GM10266 (cell line): Measurements from ENCODE around the gene IFITM5.
"Not testable (repeated sequence)": the region's sequence is repeated elsewhere in the genome, so short reads cannot be mapped to it uniquely, and the experiment has no call there.

Source experiments
- DNase-seq: peaks from one replicate; pipeline ENCODE4 v3.0.0; 2012; ENCODE audit errors: extremely low spot score
- CTCF ChIP-seq: IDR thresholded peaks from 2 replicates; pipeline ENCODE4 v1.5.1; 2012; ENCODE audit warnings: mild to moderate bottlenecking, low read depth; ENCODE audit not compliant: control insufficient read depth, insufficient read depth; ENCODE audit errors: missing control alignments

Gene IFITM5

GRCh38 chr11:326592-326841 lies 27.2 kb upstream of the IFITM5 start:
- DNase-seq = no peak
- TF ChIP-seq CTCF = no peak

DNA sequence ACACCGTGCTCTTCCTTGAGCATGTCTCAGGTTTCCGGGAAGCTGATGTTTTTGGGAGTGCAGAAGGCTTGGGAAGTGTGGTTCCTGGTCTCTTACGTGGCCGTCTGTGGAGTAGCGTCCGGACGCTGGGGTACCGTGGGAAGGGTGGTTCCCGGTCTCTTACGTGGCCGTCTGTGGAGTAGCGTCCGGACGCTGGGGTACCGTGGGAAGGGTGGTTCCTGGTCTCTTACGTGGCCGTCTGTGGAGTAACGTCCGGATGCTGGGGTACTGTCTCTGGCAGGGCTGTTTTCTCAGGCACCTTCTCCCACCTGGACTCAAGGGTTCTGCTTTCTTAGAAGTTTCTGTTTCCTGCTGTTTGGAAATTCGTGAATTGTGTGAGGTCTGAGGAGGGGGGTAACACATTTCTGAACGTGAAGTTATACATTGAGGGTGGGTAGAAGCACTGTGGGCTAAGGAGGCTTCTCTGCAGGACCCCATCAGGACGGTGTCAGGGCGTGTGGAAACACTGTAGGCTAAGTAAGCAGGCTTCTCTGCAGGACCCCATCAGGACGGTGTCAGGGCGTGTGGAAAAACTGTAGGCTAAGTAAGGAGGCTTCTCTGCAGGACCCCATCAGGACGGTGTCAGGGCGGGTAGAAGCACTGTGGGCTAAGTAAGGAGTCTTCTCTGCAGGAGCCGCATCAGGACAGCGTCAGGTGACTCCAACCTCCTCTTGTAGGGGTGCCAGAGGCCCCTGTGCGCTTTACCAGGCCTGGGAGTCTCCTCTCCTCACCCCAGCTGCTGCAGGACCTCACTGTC lies 26.7 kb upstream of the IFITM5 start:
- DNase-seq = no peak
- TF ChIP-seq CTCF = no peak

- not testable (repeated sequence) for DNase-seq
Observed at GRCh38 chr11:324593-325517, 25.5 kb upstream of the IFITM5 start.

- DNase-seq = no peak
Observed at GRCh38 chr11:324156-324555, 24.8 kb upstream of the IFITM5 start.

DNA sequence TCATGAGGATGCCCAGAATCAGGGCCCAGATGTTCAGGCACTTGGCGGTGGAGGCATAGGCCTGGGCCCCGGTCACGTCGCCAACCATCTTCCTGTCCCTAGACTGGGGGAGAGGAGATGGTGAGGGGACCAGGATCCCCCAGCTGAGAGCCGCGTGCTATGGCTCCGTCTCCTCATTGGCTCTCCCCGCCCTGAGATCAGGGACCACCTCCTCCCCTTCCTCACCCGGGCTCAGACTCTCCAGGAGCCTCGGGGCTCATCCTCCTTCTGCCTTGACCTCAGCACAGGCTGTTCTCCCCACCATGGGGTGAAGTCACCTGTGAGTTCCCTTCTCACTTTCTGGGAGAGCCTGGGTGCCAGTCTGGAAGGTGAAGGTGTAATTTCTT lies 20.6 kb upstream of the IFITM5 start:
- not testable (repeated sequence) for DNase-seq

More at GRCh38 chr11:324156-324555, 24.8 kb upstream of the IFITM5 start:
- no peak for TF ChIP-seq CTCF

DNA sequence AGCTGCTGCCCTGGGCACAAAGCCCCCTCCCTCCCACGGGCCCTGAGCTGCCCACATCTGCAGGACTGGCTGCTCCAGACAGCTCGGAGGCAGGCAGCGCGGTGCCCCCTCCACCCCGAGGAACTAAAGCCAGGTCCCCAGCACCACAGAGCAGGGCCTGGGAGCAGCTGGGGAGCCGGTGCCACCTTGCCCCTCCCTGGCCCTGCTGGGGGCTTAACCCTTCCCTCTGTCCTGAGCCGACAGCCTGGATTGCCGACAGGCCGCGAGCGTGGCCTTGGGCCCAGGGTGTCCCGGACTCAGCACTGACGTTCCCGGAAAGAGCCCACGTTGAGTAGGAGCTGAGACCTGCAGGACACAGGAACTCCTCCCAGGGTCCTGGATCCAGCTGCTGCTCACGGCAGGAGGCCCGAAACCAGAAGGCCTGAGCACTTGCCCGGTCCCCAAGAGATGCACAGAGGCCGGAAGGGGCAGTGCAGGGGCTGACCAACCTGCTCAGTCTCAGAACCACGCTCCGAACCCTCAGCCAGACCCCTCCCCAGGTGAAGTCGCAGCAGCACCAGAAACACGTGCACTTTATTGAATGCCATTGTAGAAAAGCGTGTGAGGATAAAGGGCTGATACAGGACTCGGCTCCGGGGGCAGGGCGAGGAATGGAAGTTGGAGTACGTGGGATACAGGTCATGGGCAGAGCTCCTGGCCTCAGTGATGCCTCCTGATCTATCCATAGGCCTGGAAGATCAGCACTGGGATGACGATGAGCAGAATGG lies 20.0 kb upstream of the IFITM5 start:
- not testable (repeated sequence) for DNase-seq

- DNase-seq = not testable (repeated sequence)
Observed at GRCh38 chr11:318405-319120, 19.2 kb upstream of the IFITM5 start.

DNA sequence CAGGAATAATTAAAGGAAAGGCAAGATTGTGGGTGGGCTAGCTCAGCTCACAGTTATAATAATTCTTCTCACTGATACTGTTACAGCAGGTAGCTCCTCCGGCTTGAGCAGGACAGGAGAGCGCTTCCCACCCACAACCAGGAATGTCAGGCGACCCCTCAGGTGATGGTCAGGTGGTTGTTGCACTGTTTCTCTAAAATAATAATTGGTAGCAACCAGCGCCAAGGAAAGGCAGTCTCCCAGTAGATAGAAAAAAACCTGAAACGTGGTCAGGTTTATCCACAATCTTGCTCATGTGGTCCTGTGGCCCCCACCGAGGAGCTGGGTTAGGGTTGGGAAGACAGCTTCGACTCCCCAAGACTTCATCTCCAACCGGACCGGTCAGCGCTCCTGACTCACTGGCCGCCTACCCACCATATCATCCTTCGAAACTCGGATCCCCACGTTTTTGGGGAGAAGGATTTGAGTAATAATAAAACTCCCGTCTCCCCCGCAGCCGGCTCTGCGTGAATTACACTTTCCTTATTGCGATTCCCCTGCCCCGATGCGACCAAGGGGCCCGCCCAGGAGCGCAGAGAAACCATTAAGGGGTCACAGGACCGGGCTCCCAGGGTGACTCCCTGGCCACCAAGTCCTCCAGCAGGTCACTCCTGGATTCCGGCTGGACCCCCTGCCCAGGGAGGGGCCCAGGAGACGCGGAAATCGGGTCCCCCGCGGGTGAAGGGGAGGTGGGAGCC lies 18.5 kb upstream of the IFITM5 start:
- not testable (repeated sequence) for DNase-seq

DNA sequence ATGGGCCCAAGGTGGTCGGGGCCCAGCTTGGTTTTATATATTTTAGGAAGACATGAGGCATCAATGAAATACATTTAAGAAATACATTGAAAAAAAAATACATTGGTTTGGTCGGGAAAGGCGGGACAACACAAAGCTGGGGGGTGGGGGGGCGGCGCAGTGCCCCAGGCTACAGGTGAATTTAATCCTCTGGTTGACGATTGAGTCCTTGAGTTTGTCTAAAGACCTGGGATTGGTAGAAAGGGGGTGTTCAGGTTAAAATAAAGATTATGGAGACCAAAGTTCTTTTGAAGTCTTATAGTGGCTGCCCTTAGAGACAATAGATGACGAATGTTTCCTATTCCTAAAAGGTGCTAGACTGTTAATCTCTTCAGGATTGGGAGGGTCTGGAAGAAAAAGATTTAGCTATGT lies 17.6 kb upstream of the IFITM5 start:
- TF ChIP-seq CTCF = no peak
- DNase-seq = no peak
